GM12878 (cell line): ENCODE results near the gene NAT8. TPM values are rescaled to one million over a fixed set of nuclear protein-coding genes. Genes with fewer than 3 reads are reported as not detected.

ENCODE experiments used
- ATAC-seq: fragments of 200-7000 bp; cut with Tn5 transposase; 3 replicates; pipeline ENCODE4 v1.9.1; 2020; ENCODE audit warnings: mild to moderate bottlenecking, moderate library complexity
- BruUV-seq: library from RNA; stranded (reverse); fragments of 400-500 nt; replicated peaks from 2 replicates; lab custom pipeline; 2021; lab: Mats Ljungman, UMichigan
- CTCF ChIA-PET: fragments of 300-600 bp; sonication (Branson Sonifier 250); formaldehyde crosslinking; extraction: SDS; loops from one replicate; lab custom pipeline; 2021; ENCODE audit warnings: inconsistent platforms; lab: Yijun Ruan, JAX
- POLR2A ChIA-PET: fragments of 350-600 bp; formaldehyde crosslinking; extraction: SDS; loops from one replicate; lab custom pipeline; 2021; ENCODE audit warnings: inconsistent platforms; lab: Charles Lee
- RAD21 ChIA-PET: fragments of 300-600 bp; sonication (Branson Sonifier 250); formaldehyde crosslinking; loops from one replicate; lab custom pipeline; 2023; ENCODE audit warnings: antibody characterized with exemption; ENCODE audit not compliant: unreplicated experiment; lab: Charles Lee
- SMC1A ChIA-PET: fragments of 300-600 bp; sonication (Branson Sonifier 250); formaldehyde crosslinking; loops from one replicate; lab custom pipeline; 2023; ENCODE audit not compliant: unreplicated experiment, uncharacterized antibody; lab: Charles Lee
- DNase-seq: peaks from one replicate; pipeline ENCODE4 v3.0.0-alpha.2; 2011; ENCODE audit warnings: low read depth, low spot score
- FAIRE-seq: peaks from 3 replicates; lab custom pipeline; 2011; peaks lifted over from hg19 to GRCh38; lab: Jason Lieb, UNC
- H2AFZ ChIP-seq: 2 replicates; pipeline ENCODE4 v1.6.0; 2011; ENCODE audit warnings: low read depth, low read length, control low read depth; ENCODE audit not compliant: control insufficient read depth
- H3K27ac ChIP-seq: 2 replicates; pipeline ENCODE4 v1.5.1; 2011; ENCODE audit warnings: control low read depth; ENCODE audit not compliant: control insufficient read depth, insufficient read depth
- H3K27me3 ChIP-seq, 2 experiments: replicated peaks in 1 of 2; 2 replicates each; pipeline versions ENCODE4 v1.6.0 to v1.6.1; 2011; ENCODE audit warnings: low read length in 1 of 2; ENCODE audit not compliant: control insufficient read depth in 2 of 2, insufficient read depth in 2 of 2
- H3K36me3 ChIP-seq, 2 experiments: 2 replicates each; pipeline ENCODE4 v1.5.1; 2011; ENCODE audit warnings: low read length in 1 of 2; ENCODE audit not compliant: control insufficient read depth in 2 of 2, insufficient read depth in 2 of 2
- H3K4me1 ChIP-seq: 2 replicates; pipeline ENCODE4 v1.6.1; 2011; ENCODE audit warnings: mild to moderate bottlenecking, low read length, moderate library complexity, mixed read lengths; ENCODE audit not compliant: control insufficient read depth, insufficient read depth
- H3K4me2 ChIP-seq: 2 replicates; pipeline ENCODE4 v1.6.0; 2011; ENCODE audit warnings: control low read depth; ENCODE audit not compliant: control insufficient read depth, insufficient read depth
- H3K4me3 ChIP-seq: fragments of 200-600 bp; sonication (generic); 2 replicates; pipeline ENCODE4 v1.5.1; 2016
- H3K79me2 ChIP-seq: 2 replicates; pipeline ENCODE4 v1.6.0; 2011; ENCODE audit warnings: low read length; ENCODE audit not compliant: control insufficient read depth, insufficient read depth
- H3K9ac ChIP-seq: 2 replicates; pipeline ENCODE4 v1.8.0; 2011; ENCODE audit warnings: low read length, control low read depth, mixed read lengths; ENCODE audit not compliant: control insufficient read depth, insufficient read depth
- H3K9me3 ChIP-seq: replicated peaks from 3 replicates; pipeline ENCODE4 v1.5.1; 2011; ENCODE audit warnings: mild to moderate bottlenecking, low read length; ENCODE audit not compliant: control insufficient read depth, insufficient read depth
- H4K20me1 ChIP-seq: 2 replicates; pipeline ENCODE4 v1.6.0; 2011; ENCODE audit not compliant: control insufficient read depth, insufficient read depth
- BCL3 ChIP-seq: IDR thresholded peaks from 2 replicates; pipeline ENCODE4 v1.6.1; 2011; ENCODE audit warnings: borderline replicate concordance, low read depth, mild to moderate bottlenecking, moderate library complexity, low read length; ENCODE audit not compliant: insufficient read depth, poor library complexity, severe bottlenecking
- CEBPZ ChIP-seq: fragments of 150-350 bp; IDR thresholded peaks from 2 replicates; pipeline ENCODE4 v1.6.1; 2016; ENCODE audit warnings: low read depth, low read length
- FOXM1 ChIP-seq: IDR thresholded peaks from 2 replicates; pipeline ENCODE4 v1.6.1; 2012; ENCODE audit warnings: low read depth, mild to moderate bottlenecking, inconsistent platforms, low read length, moderate library complexity
- HDAC6 ChIP-seq: fragments of 200-600 bp; sonication (generic); IDR thresholded peaks from one replicate; pipeline ENCODE4 v1.8.0; 2017; ENCODE audit warnings: antibody characterized with exemption; ENCODE audit not compliant: unreplicated experiment
- KLF5 ChIP-seq: fragments of 450-650 bp; IDR thresholded peaks from 2 replicates; pipeline ENCODE4 v1.6.1; 2014; ENCODE audit warnings: mild to moderate bottlenecking; ENCODE audit not compliant: partially characterized antibody
- MEF2A ChIP-seq: IDR thresholded peaks from 2 replicates; pipeline ENCODE4 v1.6.1; 2011; ENCODE audit warnings: low read depth, mild to moderate bottlenecking, low read length, moderate library complexity; ENCODE audit not compliant: insufficient read depth
- MXI1 ChIP-seq: fragments of 150-350 bp; IDR thresholded peaks from 2 replicates; pipeline ENCODE4 v1.6.1; 2011; ENCODE audit warnings: low read depth, mild to moderate bottlenecking, inconsistent platforms, low read length, improper control_type of control experiment
- PBX3 ChIP-seq: IDR thresholded peaks from 2 replicates; pipeline ENCODE4 v1.6.1; 2011; ENCODE audit warnings: mild to moderate bottlenecking, low read depth, low read length, moderate library complexity; ENCODE audit not compliant: insufficient replicate concordance
- SUPT20H ChIP-seq: IDR thresholded peaks from 2 replicates; pipeline ENCODE4 v1.6.1; 2011; ENCODE audit warnings: low read depth, mild to moderate bottlenecking, low read length, moderate library complexity, borderline replicate concordance; ENCODE audit not compliant: control insufficient read depth
- TCF12 ChIP-seq: IDR thresholded peaks from 2 replicates; pipeline ENCODE4 v1.6.1; 2011; ENCODE audit warnings: low read depth, mild to moderate bottlenecking, low read length
- ZNF24 ChIP-seq: fragments of 450-650 bp; IDR thresholded peaks from 2 replicates; pipeline ENCODE4 v1.6.1; 2017; ENCODE audit warnings: antibody characterized with exemption, mild to moderate bottlenecking
- WGBS: methylation state at CpG from one replicate; pipeline ENCODE4 v1.1.6; 2016; ENCODE audit warnings: low lambda C conversion rate; ENCODE audit not compliant: insufficient replicate concordance, insufficient coverage; ENCODE audit errors: missing lambda C conversion rate; 5-methylcytosine and 5-hydroxymethylcytosine counted together
- in situ Hi-C: fragments of 300-500 bp; cut with MboI; formaldehyde crosslinking; loops from 9 replicates; pipeline ENCODE4 v1.14.3; 2018; ENCODE audit warnings: mixed read lengths
- intact Hi-C: fragments of 100-400 bp; cut with micrococcal nuclease; formaldehyde crosslinking; loops from one replicate; pipeline ENCODE4 v1.14.2; 2022; ENCODE audit not compliant: unreplicated experiment
- polyA plus RNA-seq, 11 experiments: library from polyadenylated mRNA; depleted of rRNA in 4 of 11; unstranded in 6 of 11; stranded (reverse) in 5 of 11; fragments of >200 nt; fragmentation: Nextera tagmentation in 4 of 11; fragmentation: Illumina TruSeq in 1 of 11; extraction: Ambion mirVana in 4 of 11; extraction: Trizol in 1 of 11; gene quantifications; 1 replicate in 1 of 11; 2 replicates in 10 of 11; pipeline versions ENCODE4 v1.2.1 to v1.2.3, GENCODE V29; 2011 to 2016; ENCODE audit warnings: inconsistent platforms in 2 of 11, missing spikeins in 2 of 11, low read depth in 1 of 11
- total RNA-seq, 4 experiments: library from RNA; depleted of rRNA in 3 of 4; stranded (reverse); fragments of >200 nt in 3 of 4; fragmentation: Illumina TruSeq in 1 of 4; extraction: Trizol in 1 of 4; gene quantifications; 2 replicates each; pipeline versions ENCODE4 v1.2.1 to v1.2.3, GENCODE V29; 2013 to 2021
- TF ChIP-seq, protein P1 (sequence below): IDR thresholded peaks from 2 replicates; pipeline ENCODE4 v1.6.1; 2012; ENCODE audit warnings: mild to moderate bottlenecking, low read depth, low read length
- TF ChIP-seq, protein P2 (sequence below): IDR thresholded peaks from 2 replicates; pipeline ENCODE4 v1.6.1; 2011; ENCODE audit warnings: low read depth, low read length, improper control_type of control experiment, borderline replicate concordance

Gene NAT8
- total and polyA plus RNA-seq, 10 of the 15 experiments (the other 5 are each of a cell fraction or from before 2014, with no cell fraction given) = not detected

DNA sequence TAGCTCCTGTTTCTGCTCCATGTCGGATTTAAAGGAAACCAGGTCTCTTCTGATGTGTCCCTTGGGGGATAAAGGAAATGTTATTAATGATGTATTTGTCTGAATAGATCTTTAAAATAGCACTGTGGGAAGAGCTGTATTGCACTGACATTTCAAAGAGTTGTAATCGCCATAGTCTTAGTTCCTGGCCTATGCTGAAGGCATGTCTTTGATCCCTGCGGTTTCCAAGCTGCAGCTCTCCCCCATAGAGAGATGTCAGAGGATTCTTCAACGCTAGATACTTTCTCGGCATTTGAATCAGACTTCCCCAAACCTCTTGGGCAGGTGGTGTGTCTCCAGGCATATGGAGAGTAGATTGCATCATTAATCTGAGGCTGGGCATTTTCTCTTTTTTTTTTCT lies 40.4 kb downstream of the NAT8 start:
- no peak overlapping the region for H3K4me2 ChIP-seq
- peaks cover 5% of the 10 kb centered on the region for H3K4me1 ChIP-seq
- RAD21 ChIA-PET = no interaction called here
- SMC1A ChIA-PET = no interaction called here
- FAIRE-seq (no peak), ATAC-seq (no peak), DNase-seq (no peak)
- no peak overlapping the region for H2AFZ ChIP-seq
- H3K36me3 ChIP-seq = peaks cover 0 to 2% of the 10 kb centered on the region in 2 experiments; a peak in 2 of 4 replicates
- no peaks in the 10 kb centered on the region for H3K79me2 ChIP-seq
- no peaks in the 10 kb centered on the region for H4K20me1 ChIP-seq
- WGBS = 95% methylated on average over 5 of the region's 5 CpGs
- H3K9ac ChIP-seq = no peak overlapping the region
- in situ Hi-C loops (no loop called here), intact Hi-C loops (loop anchor here (10.0 kb wide), 1 partner anchor 217 kb away; the partner anchor contains the start of gene ALMS1)
- H3K27ac ChIP-seq = no peak overlapping the region
- no peaks in the 10 kb centered on the region for H3K27me3 ChIP-seq
- BruUV-seq = no TSS peak
- H3K4me3 ChIP-seq = no peak overlapping the region
- POLR2A ChIA-PET = no interaction called here
- H3K9me3 ChIP-seq = no peaks in the 10 kb centered on the region
- CTCF ChIA-PET = no interaction called here
- TF ChIP-seq MXI1 = no peak
- TF ChIP-seq ZNF24 = no peak
- TF ChIP-seq, protein P1, sequence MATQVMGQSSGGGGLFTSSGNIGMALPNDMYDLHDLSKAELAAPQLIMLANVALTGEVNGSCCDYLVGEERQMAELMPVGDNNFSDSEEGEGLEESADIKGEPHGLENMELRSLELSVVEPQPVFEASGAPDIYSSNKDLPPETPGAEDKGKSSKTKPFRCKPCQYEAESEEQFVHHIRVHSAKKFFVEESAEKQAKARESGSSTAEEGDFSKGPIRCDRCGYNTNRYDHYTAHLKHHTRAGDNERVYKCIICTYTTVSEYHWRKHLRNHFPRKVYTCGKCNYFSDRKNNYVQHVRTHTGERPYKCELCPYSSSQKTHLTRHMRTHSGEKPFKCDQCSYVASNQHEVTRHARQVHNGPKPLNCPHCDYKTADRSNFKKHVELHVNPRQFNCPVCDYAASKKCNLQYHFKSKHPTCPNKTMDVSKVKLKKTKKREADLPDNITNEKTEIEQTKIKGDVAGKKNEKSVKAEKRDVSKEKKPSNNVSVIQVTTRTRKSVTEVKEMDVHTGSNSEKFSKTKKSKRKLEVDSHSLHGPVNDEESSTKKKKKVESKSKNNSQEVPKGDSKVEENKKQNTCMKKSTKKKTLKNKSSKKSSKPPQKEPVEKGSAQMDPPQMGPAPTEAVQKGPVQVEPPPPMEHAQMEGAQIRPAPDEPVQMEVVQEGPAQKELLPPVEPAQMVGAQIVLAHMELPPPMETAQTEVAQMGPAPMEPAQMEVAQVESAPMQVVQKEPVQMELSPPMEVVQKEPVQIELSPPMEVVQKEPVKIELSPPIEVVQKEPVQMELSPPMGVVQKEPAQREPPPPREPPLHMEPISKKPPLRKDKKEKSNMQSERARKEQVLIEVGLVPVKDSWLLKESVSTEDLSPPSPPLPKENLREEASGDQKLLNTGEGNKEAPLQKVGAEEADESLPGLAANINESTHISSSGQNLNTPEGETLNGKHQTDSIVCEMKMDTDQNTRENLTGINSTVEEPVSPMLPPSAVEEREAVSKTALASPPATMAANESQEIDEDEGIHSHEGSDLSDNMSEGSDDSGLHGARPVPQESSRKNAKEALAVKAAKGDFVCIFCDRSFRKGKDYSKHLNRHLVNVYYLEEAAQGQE = no peak
- no peak for TF ChIP-seq BCL3
- no peak for TF ChIP-seq MEF2A
- no peak for TF ChIP-seq HDAC6
- no peak for TF ChIP-seq KLF5
- TF ChIP-seq, protein P2, sequence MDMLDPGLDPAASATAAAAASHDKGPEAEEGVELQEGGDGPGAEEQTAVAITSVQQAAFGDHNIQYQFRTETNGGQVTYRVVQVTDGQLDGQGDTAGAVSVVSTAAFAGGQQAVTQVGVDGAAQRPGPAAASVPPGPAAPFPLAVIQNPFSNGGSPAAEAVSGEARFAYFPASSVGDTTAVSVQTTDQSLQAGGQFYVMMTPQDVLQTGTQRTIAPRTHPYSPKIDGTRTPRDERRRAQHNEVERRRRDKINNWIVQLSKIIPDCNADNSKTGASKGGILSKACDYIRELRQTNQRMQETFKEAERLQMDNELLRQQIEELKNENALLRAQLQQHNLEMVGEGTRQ = no peak
- no peak for TF ChIP-seq TCF12
- no peak for TF ChIP-seq FOXM1
- TF ChIP-seq PBX3 = no peak
- no peak for TF ChIP-seq CEBPZ
- no peak for TF ChIP-seq SUPT20H
